IMR-90 (cell line): ENCODE data around the gene MB21D2.

ENCODE experiments used
- CHD1 ChIP-seq: IDR thresholded peaks from 2 replicates; pipeline ENCODE4 v1.6.1; 2012; ENCODE audit warnings: low read depth, low read length, improper control_type of control experiment
- RAD21 ChIP-seq: IDR thresholded peaks from 2 replicates; pipeline ENCODE4 v1.6.1; 2012; ENCODE audit warnings: low read length, improper control_type of control experiment

GRCh38 chr3:192892981-192893700 lies 24.5 kb downstream of the MB21D2 start:
- TF ChIP-seq CHD1 (no peak), RAD21 (no peak)
